MCF 10A (cell line): ENCODE measurements around the gene PIN4. TPM values are rescaled to one million over a fixed set of nuclear protein-coding genes. Genes with fewer than 3 reads are reported as not detected.
"Not testable (repeated sequence)": the region's sequence is repeated elsewhere in the genome, so short reads cannot be mapped to it uniquely, and the experiment has no call there.

Source experiments
- BruUV-seq: library from RNA; stranded (reverse); fragments of 400-500 nt; replicated peaks from 2 replicates; lab custom pipeline; 2021; lab: Mats Ljungman, UMichigan
- CTCF ChIA-PET: fragments of 300-600 bp; sonication (Branson Sonifier 250); formaldehyde crosslinking; extraction: SDS; loops from one replicate; lab custom pipeline; 2021; ENCODE audit warnings: antibody characterized with exemption, inconsistent platforms; lab: Yijun Ruan, JAX
- POLR2A ChIA-PET: fragments of 300-600, 350-650 bp; sonication (Branson Sonifier 250); formaldehyde crosslinking; extraction: SDS; loops from one replicate; lab custom pipeline; 2020; ENCODE audit warnings: antibody characterized with exemption, inconsistent platforms; lab: Yijun Ruan, JAX
- DNase-seq: peaks from one replicate; pipeline ENCODE4 v3.0.0-alpha.2; 2018; ENCODE audit not compliant: unreplicated experiment
- H3K27ac Mint-ChIP-seq: one replicate; pipeline ENCODE4 v1.8.0; 2022; ENCODE audit warnings: mild to moderate bottlenecking, low read depth, mixed read lengths; ENCODE audit not compliant: unreplicated experiment
- H3K27me3 Mint-ChIP-seq: one replicate; pipeline ENCODE4 v1.8.0; 2022; ENCODE audit warnings: mixed read lengths; ENCODE audit not compliant: insufficient read depth, unreplicated experiment
- H3K36me3 Mint-ChIP-seq: one replicate; pipeline ENCODE4 v1.8.0; 2022; ENCODE audit warnings: mild to moderate bottlenecking, moderate library complexity, mixed read lengths; ENCODE audit not compliant: insufficient read depth, unreplicated experiment
- H3K4me1 Mint-ChIP-seq: one replicate; pipeline ENCODE4 v1.8.0; 2022; ENCODE audit warnings: mixed read lengths; ENCODE audit not compliant: insufficient read depth, unreplicated experiment
- H3K4me3 Mint-ChIP-seq: one replicate; pipeline ENCODE4 v1.8.0; 2022; ENCODE audit warnings: mild to moderate bottlenecking, moderate library complexity, mixed read lengths; ENCODE audit not compliant: unreplicated experiment
- H3K9me3 Mint-ChIP-seq: one replicate; pipeline ENCODE4 v1.8.0; 2022; ENCODE audit warnings: mixed read lengths; ENCODE audit not compliant: unreplicated experiment
- intact Hi-C: fragments of 100-400 bp; cut with micrococcal nuclease; formaldehyde crosslinking; loops from 2 replicates; pipeline ENCODE4 v1.14.1; 2022
- total RNA-seq: library from RNA; stranded (reverse); gene quantifications from 2 replicates; pipeline ENCODE4 v1.2.3, GENCODE V29; 2022
- TF ChIP-seq, protein P1 (sequence below): fragments of 200-600 bp; IDR thresholded peaks from one replicate; pipeline ENCODE4 v1.8.0; 2022; ENCODE audit warnings: antibody characterized with exemption, mild to moderate bottlenecking; ENCODE audit not compliant: unreplicated experiment

The PIN4 gene
- total RNA-seq, 1 experiment from 2014 or later, result 7.6 TPM

DNA sequence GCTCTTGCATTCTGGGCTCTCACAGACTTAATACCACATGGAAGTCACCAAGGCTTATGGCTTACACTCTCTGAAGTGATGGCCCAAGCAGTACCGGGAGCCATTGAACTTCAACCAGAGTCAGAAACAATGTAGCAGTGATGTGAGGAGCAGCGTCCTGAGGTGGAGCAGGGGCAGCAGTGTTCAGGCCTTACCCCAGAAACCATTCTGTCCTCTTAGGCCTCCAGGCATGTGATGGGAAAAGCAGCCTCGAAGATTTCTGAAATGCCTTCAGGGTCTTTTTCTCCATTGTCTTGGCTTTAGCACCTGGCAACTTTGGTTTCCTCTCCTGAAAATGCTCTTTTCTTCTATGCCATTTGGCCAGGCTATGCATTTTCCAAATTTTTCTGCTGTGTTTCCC, 22.8 kb upstream of the PIN4 start:
- Mint-ChIP-seq H3K4me1 (no peaks in the 10 kb centered on the region), H3K27me3 (peaks cover 70% of the 10 kb centered on the region), H3K36me3 (no peaks in the 10 kb centered on the region), H3K4me3 (no peak overlapping the region), H3K27ac (no peak overlapping the region), H3K9me3 (no peaks in the 10 kb centered on the region)
- no peak for DNase-seq
- ChIA-PET POLR2A (no interaction called here), CTCF (no interaction called here)
- intact Hi-C loops, result no loop called here
- no TSS peak for BruUV-seq
- TF ChIP-seq, protein P1, sequence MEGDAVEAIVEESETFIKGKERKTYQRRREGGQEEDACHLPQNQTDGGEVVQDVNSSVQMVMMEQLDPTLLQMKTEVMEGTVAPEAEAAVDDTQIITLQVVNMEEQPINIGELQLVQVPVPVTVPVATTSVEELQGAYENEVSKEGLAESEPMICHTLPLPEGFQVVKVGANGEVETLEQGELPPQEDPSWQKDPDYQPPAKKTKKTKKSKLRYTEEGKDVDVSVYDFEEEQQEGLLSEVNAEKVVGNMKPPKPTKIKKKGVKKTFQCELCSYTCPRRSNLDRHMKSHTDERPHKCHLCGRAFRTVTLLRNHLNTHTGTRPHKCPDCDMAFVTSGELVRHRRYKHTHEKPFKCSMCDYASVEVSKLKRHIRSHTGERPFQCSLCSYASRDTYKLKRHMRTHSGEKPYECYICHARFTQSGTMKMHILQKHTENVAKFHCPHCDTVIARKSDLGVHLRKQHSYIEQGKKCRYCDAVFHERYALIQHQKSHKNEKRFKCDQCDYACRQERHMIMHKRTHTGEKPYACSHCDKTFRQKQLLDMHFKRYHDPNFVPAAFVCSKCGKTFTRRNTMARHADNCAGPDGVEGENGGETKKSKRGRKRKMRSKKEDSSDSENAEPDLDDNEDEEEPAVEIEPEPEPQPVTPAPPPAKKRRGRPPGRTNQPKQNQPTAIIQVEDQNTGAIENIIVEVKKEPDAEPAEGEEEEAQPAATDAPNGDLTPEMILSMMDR, result no peak

- intact Hi-C loops, result no loop called here
- ChIA-PET CTCF (no interaction called here), POLR2A (no interaction called here)
- Mint-ChIP-seq H3K36me3 (no peaks in the 10 kb centered on the region), H3K4me1 (no peaks in the 10 kb centered on the region), H3K27ac (no peak overlapping the region), H3K27me3 (peaks cover 78% of the 10 kb centered on the region), H3K4me3 (no peak overlapping the region), H3K9me3 (no peaks in the 10 kb centered on the region)
- TF ChIP-seq, protein P1, result no peak
- DNase-seq, result no peak
- no TSS peak for BruUV-seq
These were observed 21.8 kb upstream of the PIN4 start for GRCh38 chrX:72159769-72160168.

DNA sequence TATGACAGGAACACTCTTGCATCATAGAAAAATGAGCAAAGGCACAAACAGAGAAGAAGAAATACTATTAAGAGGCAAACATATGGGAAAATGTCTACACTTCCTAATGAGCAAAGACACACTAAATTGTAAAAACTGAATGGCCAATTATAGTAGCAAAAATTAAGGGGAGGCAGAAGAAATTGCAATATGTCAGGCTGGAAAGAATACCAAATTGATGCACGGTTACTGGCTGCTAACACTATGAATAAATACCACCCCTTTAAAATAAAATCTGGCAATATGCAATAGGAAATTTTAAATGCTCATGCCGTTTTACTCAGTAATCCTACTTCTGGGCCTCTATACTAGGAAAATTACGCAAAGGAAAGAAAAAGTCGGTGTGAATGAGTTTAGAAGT, 16.0 kb upstream of the PIN4 start:
- CTCF ChIA-PET, result interaction anchor here (1.0 kb wide), 1 partner anchor 11 kb away, joined by 3 read pairs; no protein-coding TSS in a partner anchor
- BruUV-seq, result no TSS peak

GRCh38 chrX:72169008-72169728, 12.4 kb upstream of the PIN4 start:
- no TSS peak for BruUV-seq
- peaks cover 45% of the 10 kb centered on the region for H3K27me3 Mint-ChIP-seq
- ChIA-PET POLR2A (no interaction called here), CTCF (no interaction called here)
- intact Hi-C loops, result no loop called here
- H3K9me3 Mint-ChIP-seq, result no peaks in the 10 kb centered on the region
- no peak overlapping the region for H3K4me3 Mint-ChIP-seq
- no peaks in the 10 kb centered on the region for H3K4me1 Mint-ChIP-seq
- TF ChIP-seq, protein P1, result no peak
- no peak for DNase-seq
- no peak overlapping the region for H3K27ac Mint-ChIP-seq
- no peaks in the 10 kb centered on the region for H3K36me3 Mint-ChIP-seq

More for the DNA sequence above, 16.0 kb upstream of the PIN4 start:
- no peak for DNase-seq
- no peaks in the 10 kb centered on the region for H3K9me3 Mint-ChIP-seq
- no peaks in the 10 kb centered on the region for H3K4me1 Mint-ChIP-seq
- peaks cover 56% of the 10 kb centered on the region for H3K27me3 Mint-ChIP-seq
- POLR2A ChIA-PET, result no interaction called here
- TF ChIP-seq, protein P1, result no peak
- no peak overlapping the region for H3K4me3 Mint-ChIP-seq
- H3K27ac Mint-ChIP-seq, result no peak overlapping the region
- H3K36me3 Mint-ChIP-seq, result no peaks in the 10 kb centered on the region
- intact Hi-C loops, result no loop called here

- DNase-seq, H3K4me3 Mint-ChIP-seq, POLR2A ChIA-PET, H3K36me3 Mint-ChIP-seq, BruUV-seq, H3K27ac Mint-ChIP-seq, CTCF ChIA-PET, H3K9me3 Mint-ChIP-seq, intact Hi-C loops, H3K4me1 Mint-ChIP-seq: not testable (repeated sequence)
- H3K27me3 Mint-ChIP-seq, result peaks cover 31% of the 10 kb centered on the region
These were observed 5.3 kb upstream of the PIN4 start for GRCh38 chrX:72176289-72176688.
